HEK293 (cell line): ENCODE results near the gene PCBD1.

Experiments used
- GLIS2 ChIP-seq: fragments of 450-650 bp; formaldehyde crosslinking; IDR thresholded peaks from 2 replicates; pipeline ENCODE4 v1.5.1; 2016; ENCODE audit warnings: missing biosample characterization, missing genetic modification characterization
- HOXC10 ChIP-seq: sonication (generic); formaldehyde crosslinking; IDR thresholded peaks from 2 replicates; pipeline ENCODE4 v1.8.1; 2023; ENCODE audit warnings: mild to moderate bottlenecking, missing genetic modification reagents
- ZFP37 ChIP-seq: fragments of 450-650 bp; formaldehyde crosslinking; IDR thresholded peaks from 2 replicates; pipeline ENCODE4 v1.5.1; 2016; ENCODE audit warnings: missing biosample characterization, missing genetic modification characterization
- ZFP69B ChIP-seq: fragments of 450-650 bp; formaldehyde crosslinking; IDR thresholded peaks from 2 replicates; pipeline ENCODE4 v1.5.1; 2016; ENCODE audit warnings: missing biosample characterization, missing genetic modification characterization
- ZNF16 ChIP-seq: fragments of 450-650 bp; formaldehyde crosslinking; IDR thresholded peaks from 2 replicates; pipeline ENCODE4 v1.5.1; 2016; ENCODE audit warnings: low read depth, missing biosample characterization, missing genetic modification characterization
- ZNF629 ChIP-seq: fragments of 450-650 bp; formaldehyde crosslinking; IDR thresholded peaks from 2 replicates; pipeline ENCODE4 v1.5.1; 2017; ENCODE audit warnings: missing biosample characterization, missing genetic modification characterization
- TF ChIP-seq, protein P1 (sequence below): fragments of 450-650 bp; formaldehyde crosslinking; IDR thresholded peaks from 2 replicates; pipeline ENCODE4 v1.5.1; 2016; ENCODE audit warnings: missing biosample characterization, missing genetic modification characterization

DNA sequence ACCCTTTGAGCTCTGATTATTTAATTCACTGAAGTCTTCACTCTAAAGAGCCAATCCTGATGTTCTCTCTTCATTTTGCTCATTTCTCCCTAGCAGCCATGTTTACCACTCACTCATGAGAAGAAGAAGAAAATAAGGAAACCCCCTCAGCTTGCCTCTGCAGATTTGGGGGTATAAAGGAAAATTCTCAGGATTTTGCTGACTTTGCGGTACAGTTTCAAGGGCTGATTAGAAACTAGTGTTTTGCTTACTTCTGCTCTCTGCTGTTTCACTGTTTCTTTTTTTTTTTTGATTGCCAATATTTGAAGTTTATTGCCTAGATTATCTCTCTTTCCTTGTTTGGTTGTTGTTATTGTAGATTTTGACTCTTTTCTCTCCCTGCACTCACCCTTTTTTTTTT lies 23.4 kb downstream of the PCBD1 start:
- TF ChIP-seq GLIS2 (tag by site-specific recombination) (no peak), ZFP37 (tag by site-specific recombination) (no peak), HOXC10 (CRISPR knock-in tag) (no peak), ZNF629 (no peak), ZNF16 (no peak), ZFP69B (tag by site-specific recombination) (no peak)
- TF ChIP-seq, protein P1, sequence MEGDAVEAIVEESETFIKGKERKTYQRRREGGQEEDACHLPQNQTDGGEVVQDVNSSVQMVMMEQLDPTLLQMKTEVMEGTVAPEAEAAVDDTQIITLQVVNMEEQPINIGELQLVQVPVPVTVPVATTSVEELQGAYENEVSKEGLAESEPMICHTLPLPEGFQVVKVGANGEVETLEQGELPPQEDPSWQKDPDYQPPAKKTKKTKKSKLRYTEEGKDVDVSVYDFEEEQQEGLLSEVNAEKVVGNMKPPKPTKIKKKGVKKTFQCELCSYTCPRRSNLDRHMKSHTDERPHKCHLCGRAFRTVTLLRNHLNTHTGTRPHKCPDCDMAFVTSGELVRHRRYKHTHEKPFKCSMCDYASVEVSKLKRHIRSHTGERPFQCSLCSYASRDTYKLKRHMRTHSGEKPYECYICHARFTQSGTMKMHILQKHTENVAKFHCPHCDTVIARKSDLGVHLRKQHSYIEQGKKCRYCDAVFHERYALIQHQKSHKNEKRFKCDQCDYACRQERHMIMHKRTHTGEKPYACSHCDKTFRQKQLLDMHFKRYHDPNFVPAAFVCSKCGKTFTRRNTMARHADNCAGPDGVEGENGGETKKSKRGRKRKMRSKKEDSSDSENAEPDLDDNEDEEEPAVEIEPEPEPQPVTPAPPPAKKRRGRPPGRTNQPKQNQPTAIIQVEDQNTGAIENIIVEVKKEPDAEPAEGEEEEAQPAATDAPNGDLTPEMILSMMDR (tag by site-specific recombination), result no peak
